Endometrial microvascular endothelial cells (primary cell): ENCODE results near the gene SYTL3. TPM values are rescaled to one million over a fixed set of nuclear protein-coding genes. Genes with fewer than 3 reads are reported as not detected.
"Not testable (repeated sequence)": the region's sequence is repeated elsewhere in the genome, so short reads cannot be mapped to it uniquely, and the experiment has no call there.

Source experiments
- in situ Hi-C: cut with HindIII; loops from 2 replicates; pipeline ENCODE4 v1.10.0; 2017; ENCODE audit warnings: low sequenced_read_pairs, low pct_unique_long_range_greater_than_20kb; ENCODE audit errors: inconsistent ontology term
- total RNA-seq: library from RNA; depleted of rRNA; stranded (reverse); fragments of >200 nt; gene quantifications from one replicate; pipeline ENCODE4 v1.2.3, GENCODE V29; 2015; ENCODE audit errors: inconsistent ontology term

Gene SYTL3, protein sequence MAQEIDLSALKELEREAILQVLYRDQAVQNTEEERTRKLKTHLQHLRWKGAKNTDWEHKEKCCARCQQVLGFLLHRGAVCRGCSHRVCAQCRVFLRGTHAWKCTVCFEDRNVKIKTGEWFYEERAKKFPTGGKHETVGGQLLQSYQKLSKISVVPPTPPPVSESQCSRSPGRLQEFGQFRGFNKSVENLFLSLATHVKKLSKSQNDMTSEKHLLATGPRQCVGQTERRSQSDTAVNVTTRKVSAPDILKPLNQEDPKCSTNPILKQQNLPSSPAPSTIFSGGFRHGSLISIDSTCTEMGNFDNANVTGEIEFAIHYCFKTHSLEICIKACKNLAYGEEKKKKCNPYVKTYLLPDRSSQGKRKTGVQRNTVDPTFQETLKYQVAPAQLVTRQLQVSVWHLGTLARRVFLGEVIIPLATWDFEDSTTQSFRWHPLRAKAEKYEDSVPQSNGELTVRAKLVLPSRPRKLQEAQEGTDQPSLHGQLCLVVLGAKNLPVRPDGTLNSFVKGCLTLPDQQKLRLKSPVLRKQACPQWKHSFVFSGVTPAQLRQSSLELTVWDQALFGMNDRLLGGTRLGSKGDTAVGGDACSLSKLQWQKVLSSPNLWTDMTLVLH
- 7.3 TPM for total RNA-seq

DNA sequence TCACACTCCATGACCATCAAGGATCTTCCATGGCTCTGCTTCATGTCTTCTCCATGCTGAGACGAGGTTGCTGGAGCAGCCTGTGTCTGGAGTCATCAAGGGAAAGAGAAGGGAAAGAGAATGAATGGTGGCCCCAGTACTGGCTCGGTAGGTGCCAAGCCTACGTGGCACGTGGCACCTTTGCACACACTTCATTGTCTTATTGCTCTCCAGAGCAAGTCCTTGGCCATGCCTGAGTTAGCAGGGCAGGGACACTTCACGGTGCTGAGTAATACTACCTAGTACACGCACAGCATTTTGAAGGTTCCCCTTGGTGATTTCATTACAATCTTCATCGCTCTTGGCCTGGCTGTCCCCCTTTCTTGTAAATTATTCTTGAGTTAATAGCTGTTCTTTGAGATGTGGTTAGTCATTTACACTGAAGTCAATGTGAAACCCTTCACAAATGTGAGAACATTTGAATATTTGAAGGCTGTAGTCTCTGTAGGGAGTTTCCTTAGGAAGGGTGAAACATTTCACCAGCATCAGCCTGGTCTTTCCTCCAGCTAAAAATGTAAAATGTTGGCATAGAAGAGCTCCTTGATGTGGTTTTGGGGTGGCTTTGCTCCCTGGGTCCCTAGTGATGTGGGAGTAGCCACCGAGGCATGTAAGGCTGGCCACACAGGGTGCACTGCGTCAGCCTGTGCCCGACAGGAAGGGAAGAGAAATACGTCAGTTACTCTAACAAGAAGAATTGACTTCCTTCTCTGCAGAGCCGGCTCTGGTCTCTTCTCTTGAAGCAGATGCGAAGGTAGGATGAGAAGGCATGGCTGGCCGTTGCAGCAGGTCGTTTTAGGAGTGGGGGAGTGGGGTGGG is at the start of gene SYTL3:
SYTL3 (plus strand) TSS at position 766 of the 855 bp plus-strand sequence. CDS start 13,215 bp downstream, outside the sequence.
- in situ Hi-C loops = no loop called here

DNA sequence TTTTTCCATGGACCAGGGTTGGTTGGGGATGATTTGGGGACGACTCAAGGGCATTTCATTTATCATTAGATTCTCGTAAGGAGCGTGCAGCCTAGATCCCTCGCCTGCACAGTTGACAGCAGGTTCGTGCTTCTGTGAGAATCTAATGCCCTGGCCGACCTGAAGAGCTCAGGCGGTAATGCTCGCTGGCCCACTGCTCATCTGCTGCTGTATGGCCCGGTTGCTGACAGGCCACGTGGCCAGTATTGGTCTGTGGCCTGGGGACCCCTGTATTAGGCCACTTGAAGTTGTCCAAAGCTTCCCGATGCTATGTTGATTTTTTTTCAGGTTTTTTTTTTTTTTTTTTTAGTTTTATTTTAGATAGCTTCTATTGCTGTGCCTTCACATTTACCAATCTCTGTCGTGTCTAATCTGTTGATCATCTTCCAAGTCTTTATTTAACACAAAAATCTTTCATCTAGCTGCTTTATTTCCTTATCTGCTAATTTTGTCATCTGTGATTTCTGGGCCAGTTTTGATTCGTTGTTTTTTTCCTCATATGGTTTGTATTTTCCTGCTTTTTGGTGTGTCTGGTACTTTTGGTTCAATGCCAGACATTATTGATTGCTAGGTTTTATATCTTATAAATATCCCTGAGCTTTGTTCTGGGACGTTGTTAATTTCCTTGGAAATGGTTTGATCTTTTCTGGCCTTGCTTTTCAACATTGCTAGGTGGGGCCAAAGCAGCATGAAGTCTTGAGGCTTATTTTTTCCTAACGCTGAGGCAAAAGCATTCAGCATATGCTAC is 46.4 kb upstream of the SYTL3 start:
- in situ Hi-C loops = no loop called here

DNA sequence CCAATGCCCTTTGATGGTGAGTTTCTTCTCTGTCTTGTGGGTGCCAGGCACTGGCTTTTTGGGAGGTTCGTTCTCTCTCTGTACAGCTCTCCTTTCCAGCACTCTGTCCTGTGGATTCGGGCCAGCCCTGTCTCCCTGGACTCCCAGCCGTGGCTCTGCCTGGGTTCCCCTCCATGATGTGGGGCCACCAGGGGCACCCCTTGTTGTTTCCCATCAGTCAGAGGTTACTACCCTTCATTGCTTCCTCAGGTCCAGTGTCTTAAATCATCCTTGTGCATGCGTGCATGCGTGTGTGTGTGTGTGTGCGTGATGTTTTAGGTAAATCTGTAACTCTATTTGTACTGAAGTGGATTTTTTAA is 45.8 kb upstream of the SYTL3 start:
- in situ Hi-C loops = no loop called here

DNA sequence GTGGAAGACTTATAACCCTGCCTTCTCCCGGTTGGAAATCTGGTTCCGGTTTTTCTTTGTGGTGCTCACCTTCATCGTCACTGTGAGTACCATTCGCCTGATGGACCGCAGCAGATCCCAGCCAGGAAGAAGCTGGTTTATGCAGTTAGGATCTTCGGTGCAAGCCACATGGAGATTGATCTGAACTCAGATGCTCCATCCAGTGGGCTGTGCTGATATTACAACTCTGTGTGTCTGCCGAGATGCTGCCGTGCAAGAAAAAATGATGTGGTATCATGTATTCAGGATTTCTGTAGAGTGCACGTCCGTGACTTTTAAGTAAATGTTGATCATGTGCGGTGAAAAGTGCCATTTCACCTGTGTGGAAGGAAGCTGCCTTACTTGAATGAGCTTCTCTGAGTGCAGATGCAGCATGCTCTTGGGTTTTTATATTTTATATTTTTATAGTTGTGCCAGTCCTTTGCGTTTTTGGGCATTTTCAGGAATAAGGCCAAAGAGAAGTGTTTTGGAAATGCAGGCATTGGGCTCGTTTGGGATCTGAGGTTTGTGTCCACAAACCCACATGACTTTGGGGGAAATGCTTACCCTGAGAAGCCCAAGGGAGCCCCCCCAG is 44.5 kb upstream of the SYTL3 start:
- in situ Hi-C loops = no loop called here

DNA sequence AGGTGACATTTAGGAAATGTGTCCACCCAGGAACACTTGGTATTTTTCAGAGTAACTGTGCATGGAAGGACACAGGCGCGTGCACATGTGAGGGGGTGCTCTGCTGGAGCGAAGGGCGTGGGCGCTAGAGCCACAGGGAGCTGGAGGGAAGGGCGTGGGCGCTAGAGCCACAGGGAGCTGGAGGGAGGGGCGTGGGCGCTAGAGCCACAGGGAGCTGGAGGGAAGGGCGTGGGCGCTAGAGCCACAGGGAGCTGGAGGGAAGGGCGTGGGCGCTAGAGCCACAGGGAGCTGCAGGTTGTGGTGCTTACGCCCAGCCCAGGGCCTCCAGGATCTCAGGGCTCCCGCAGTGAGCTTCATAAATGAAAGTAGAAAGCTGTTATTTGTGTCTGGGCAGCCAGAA is 43.8 kb upstream of the SYTL3 start:
- in situ Hi-C loops = not testable (repeated sequence)

GRCh38 chr6:158606935-158607334 is 42.9 kb upstream of the SYTL3 start:
- in situ Hi-C loops = no loop called here

DNA sequence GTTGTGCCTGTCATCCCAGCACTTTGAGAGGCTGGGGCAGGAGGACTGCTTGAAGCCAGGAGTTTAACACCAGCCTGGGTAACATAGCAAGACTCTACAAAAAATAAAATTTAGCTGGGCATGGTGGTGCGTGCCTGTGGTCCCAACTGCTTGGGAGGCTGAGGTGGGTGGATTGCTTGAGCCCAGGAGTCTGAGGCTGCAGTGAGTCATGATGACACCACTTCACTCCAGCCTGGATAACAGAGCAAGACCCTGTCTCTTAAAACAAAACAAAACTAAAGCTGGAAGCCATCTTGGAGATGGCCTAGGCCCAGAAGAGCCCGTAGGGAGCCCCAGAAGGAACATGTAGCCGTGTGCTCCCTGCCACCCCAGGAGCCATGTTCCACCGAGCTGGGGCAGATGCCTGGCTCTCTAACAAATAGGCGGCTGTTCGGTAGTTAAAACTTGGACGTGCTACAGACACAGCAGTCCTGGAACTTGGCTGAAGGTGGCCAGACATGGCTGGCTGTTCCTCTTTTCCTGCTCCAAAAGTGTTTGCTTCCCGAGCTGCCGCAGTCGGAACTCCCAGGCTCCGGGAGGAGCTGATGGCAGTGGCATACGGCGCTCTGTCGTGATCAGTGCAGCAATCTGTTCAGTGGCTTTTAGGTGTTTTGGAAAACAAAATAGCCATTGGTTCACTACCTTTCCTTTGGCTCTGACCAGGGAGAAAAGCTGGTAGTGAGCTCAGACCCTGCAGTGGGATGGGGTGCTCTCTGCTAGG is 42.3 kb upstream of the SYTL3 start:
- in situ Hi-C loops = no loop called here

DNA sequence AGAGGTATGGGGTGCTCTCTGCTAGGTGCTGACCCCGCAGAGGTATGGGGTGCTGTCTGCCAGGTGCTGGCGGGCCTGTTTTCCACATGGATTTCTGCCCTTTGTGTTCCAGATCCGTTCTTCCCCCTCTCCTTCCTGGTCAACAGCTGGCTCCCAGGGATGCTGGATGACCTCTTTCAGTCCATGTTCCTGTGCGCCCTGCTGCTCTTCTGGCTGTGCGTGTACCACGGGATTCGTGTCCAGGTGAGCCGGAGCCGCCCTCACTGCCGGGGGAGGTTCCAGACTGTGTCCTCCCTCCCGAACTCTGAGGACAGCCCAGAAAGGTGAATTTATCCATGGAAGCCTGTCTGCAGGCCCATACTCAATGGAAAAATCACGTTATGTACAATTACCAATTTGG is 41.6 kb upstream of the SYTL3 start:
- in situ Hi-C loops = no loop called here

DNA sequence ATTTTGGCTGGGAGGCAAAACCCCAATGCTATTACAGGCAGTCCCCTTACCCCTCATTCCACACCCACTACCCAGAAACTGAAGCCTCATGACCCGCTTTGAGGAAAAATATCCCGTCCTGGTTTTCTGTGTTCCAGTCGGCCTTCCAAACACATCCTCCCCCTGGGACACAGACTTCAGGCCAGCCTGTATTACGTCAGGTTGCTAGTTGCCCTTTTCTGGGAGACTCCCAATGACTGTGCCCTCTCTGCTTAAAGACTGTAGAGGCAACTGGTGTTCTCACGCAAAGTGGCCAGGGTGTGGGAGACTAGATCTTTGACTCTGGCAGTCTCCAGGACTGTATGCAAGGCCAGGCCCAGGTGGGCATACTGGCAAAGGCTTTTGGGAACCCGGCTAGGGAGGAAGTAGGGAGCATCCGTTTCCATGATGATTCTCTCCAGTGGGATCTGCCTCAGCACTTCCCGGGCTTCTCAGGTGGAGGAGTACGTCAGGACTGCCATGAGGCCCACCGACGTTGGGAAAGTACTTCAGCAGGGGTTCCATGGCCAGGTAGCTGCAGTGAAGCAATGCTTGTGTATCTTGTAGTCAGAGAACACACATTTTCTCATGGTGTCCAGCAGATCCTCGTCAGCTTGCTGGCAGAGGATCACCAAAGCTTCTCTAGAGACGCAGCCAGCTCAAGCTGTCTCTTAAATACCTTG is 40.2 kb upstream of the SYTL3 start:
- in situ Hi-C loops = no loop called here

GRCh38 chr6:158610319-158610968 is 39.4 kb upstream of the SYTL3 start:
- in situ Hi-C loops = no loop called here

GRCh38 chr6:158611039-158611438 is 38.8 kb upstream of the SYTL3 start:
- in situ Hi-C loops = no loop called here

DNA sequence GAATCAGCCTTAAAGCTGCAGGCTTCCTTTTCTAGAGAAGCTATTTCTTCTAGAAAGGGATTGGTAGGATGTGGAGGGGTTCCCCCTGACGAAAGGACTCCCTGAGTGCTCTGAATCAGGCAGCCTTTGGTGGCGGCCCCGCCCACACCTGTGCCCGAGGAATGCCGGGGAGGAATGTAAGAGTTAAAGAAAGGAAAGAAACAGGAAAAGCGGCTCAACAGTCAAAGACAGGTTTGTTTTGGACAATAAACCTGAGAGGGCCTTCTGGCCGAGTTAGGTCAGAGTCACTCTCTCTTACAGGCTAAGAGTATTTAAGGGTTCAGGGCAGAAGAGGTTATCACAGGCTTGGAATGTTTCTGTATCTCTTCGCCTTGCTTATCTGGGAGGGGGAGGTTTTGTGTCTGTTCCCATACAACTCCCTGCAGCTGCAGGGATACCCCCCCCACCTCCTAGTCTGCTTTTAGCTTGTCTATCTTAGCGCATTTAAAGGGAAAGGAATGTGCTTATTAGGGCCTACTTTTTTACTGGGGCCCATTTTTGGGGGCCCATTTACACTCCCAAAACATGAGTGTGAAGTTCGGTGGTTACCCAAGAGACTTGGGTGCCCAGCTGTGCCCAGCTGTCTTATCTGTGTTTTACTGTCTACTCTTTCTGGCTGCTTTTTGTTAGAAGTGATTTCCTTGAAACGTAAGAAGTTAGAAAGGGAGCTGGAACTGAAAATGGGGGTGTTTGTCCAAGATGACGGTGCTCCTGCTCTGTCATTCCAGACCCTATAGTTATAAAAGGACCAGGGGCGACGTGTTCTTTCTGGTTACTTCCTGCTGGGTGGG is 38.1 kb upstream of the SYTL3 start:
- in situ Hi-C loops = no loop called here

DNA sequence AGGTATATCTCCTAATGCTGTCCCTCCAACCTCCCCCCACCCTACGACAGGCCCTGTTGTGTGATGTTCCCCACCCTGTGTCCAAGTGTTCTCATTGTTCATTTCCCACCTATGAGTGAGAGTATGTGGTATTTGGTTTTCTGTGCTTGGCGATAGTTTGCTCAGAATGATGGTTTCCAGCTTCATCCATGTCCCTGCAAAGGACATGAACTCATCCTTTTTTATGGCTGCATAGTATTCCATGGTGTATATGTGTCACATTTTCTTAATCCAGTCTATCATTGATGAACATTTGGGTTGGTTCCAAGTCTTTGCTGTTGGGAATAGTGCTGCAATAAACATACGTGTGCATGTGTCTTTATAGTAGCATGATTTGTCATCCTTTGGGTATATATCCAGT is 35.2 kb upstream of the SYTL3 start:
- in situ Hi-C loops = not testable (repeated sequence)

DNA sequence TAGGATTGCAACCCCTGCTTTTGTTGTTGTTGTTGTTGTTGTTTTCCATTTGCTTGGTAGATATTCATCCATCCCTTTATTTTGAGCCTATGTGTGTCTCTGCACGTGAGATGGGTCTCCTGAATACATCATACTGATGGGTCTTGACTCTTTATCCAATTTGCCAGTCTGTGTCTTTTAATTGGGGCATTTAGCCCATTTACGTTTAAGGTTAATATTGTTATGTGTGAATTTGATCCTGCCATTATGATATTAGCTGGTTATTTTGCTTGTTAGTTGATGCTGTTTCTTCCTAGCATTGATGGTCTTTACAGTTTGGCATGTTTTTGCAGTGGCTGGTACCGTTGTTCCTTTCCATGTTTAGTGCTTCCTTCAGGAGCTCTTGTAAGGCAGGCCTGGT is 31.6 kb upstream of the SYTL3 start:
- in situ Hi-C loops = not testable (repeated sequence)

DNA sequence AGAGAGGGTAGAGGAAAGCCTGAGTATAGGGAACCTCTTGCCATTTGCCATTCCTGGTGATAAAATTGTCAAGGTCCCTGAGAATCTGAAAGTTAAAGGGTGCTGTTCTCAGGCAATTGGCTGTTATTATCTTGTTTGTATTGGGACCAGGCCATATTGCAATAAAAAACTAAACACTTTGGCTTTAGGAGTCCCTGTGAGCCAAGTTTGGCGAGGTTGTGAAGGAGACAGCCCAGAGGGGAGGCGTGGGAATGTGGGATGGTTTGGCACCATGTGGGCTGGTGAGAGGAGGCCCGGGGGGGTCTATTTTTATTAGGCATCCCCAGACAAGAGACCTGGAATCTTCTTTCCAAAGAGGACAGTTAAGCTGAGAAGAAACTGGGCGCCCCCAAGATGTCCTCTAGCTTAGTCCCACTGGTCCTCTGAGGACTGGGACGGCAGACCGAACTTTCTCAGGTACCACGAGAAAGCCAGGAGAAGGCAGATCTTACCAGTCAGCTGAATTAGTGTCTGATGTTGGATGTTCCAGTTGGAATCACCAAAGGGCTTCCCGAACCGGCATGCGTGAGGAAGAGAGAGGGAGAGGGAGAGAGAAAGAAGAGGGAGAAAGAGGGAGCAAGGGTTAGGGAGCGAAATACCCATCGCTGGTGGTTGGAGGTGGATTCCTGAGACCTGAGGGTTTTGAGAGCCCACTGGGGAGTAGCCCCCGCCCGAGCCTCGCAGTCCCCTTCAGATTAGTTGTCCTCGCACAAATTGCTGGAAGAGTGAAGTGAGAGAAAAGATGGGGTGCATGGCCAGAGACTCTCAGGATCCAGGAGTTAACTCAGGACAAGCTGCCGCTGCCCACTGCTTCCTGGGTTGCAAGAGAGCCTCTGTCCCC is 29.7 kb upstream of the SYTL3 start:
- in situ Hi-C loops = no loop called here
